Endothelial cell of umbilical vein (primary cell): ENCODE measurements around the gene MISP3.

Experiments used
- EZH2 ChIP-seq: IDR thresholded peaks from 2 replicates; pipeline ENCODE4 v1.6.1; 2012; ENCODE audit warnings: borderline replicate concordance, low read depth, mild to moderate bottlenecking, moderate library complexity, low read length, inconsistent platforms; ENCODE audit not compliant: severe bottlenecking
- FOS ChIP-seq: IDR thresholded peaks from 2 replicates; pipeline ENCODE4 v1.6.1; 2011; ENCODE audit warnings: mild to moderate bottlenecking, low read length, moderate library complexity, borderline replicate concordance; ENCODE audit not compliant: insufficient read depth
- GATA2 ChIP-seq: IDR thresholded peaks from 2 replicates; pipeline ENCODE4 v1.7.0; 2011; ENCODE audit warnings: low read depth, mild to moderate bottlenecking, moderate library complexity, mixed read lengths, low read length; ENCODE audit not compliant: insufficient read length, insufficient read depth
- POLR2A ChIP-seq: IDR thresholded peaks from 2 replicates; pipeline ENCODE4 v1.6.1; 2012; ENCODE audit warnings: low read depth, mild to moderate bottlenecking, control low read depth, low read length
- POLR2AphosphoS5 ChIP-seq: IDR thresholded peaks from 2 replicates; pipeline ENCODE4 v1.6.1; 2012; ENCODE audit warnings: low read depth, mild to moderate bottlenecking, control low read depth, low read length, moderate library complexity; ENCODE audit not compliant: insufficient read depth
- TF ChIP-seq, protein P1 (sequence below), 2 donors: IDR thresholded peaks; 1 replicate in 1 of 2; 2 replicates in 1 of 2; pipeline ENCODE4 v1.5.1; 2011; ENCODE audit warnings: low read length in 2 of 2, mild to moderate bottlenecking in 2 of 2, moderate library complexity in 2 of 2, control low read depth in 1 of 2, inconsistent platforms in 1 of 2, low read depth in 1 of 2; ENCODE audit not compliant: insufficient read depth in 1 of 2; ENCODE audit errors: extremely low read depth in 1 of 2

DNA sequence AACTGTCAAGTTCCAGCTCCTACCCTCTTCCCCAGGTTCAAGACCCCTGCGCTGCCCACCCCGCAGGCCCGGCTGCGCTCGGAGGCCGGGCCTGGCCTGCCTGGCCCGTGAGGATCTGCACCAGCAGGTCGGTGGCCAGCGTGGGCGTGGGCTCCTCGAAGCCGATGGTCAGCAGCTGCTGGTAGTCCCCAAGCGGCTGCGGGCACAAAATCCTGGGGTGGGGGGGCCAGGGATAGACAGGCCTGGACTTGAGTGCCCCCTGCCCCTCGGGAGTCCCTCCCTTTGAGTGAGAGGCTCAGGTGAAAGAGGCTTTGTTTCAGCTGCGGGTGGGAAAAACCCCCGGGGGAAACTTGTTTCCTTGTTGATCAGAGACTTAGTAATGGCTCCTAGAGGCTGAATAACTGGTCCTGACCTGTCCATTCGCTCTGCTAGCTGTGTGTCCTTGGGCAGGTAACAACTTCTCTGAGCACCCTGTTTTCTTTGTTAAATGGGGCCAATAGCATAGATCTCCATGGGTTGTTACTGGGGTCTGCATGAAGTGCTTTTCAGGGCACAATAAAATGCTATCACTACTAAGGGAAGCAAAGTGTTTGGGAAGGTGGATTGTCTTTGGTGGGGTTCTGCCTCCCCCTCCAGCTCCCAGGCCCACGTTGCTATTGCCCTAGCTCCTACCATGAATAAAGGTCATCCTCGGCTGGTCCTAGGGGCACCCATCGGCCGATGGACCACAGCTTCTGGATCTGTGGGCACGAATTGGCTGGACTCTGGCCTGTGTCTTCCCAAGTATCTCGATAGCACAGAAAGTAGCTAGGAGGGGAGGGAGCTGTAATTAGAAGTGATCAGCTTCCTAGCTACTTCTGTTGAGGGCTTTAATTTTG is 9.4 kb downstream of the MISP3 start:
- TF ChIP-seq, protein P1, sequence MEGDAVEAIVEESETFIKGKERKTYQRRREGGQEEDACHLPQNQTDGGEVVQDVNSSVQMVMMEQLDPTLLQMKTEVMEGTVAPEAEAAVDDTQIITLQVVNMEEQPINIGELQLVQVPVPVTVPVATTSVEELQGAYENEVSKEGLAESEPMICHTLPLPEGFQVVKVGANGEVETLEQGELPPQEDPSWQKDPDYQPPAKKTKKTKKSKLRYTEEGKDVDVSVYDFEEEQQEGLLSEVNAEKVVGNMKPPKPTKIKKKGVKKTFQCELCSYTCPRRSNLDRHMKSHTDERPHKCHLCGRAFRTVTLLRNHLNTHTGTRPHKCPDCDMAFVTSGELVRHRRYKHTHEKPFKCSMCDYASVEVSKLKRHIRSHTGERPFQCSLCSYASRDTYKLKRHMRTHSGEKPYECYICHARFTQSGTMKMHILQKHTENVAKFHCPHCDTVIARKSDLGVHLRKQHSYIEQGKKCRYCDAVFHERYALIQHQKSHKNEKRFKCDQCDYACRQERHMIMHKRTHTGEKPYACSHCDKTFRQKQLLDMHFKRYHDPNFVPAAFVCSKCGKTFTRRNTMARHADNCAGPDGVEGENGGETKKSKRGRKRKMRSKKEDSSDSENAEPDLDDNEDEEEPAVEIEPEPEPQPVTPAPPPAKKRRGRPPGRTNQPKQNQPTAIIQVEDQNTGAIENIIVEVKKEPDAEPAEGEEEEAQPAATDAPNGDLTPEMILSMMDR (IDR thresholded peaks at IDR 0.05; ENCODE audit: extremely low read depth in 1 of 2, insufficient read depth in 1 of 2, low read depth in 1 of 2, low read length in 2 of 2), result no peak
- no peak for TF ChIP-seq GATA2
- no peak for TF ChIP-seq EZH2
- TF ChIP-seq POLR2A, result no peak
- no peak for TF ChIP-seq POLR2AphosphoS5
- no peak for TF ChIP-seq FOS
